Inflammatory macrophage treated with lipopolysaccharide for 1 hour (primary cell): ENCODE results near the gene AFAP1L2.
"Not testable (repeated sequence)": the region's sequence is repeated elsewhere in the genome, so short reads cannot be mapped to it uniquely, and the experiment has no call there.

Experiments used
- DNase-seq, 2 donors: peaks; one replicate each; pipeline ENCODE4 v3.0.0-alpha.2; 2020 to 2022

AFAP1L2 gene

DNA sequence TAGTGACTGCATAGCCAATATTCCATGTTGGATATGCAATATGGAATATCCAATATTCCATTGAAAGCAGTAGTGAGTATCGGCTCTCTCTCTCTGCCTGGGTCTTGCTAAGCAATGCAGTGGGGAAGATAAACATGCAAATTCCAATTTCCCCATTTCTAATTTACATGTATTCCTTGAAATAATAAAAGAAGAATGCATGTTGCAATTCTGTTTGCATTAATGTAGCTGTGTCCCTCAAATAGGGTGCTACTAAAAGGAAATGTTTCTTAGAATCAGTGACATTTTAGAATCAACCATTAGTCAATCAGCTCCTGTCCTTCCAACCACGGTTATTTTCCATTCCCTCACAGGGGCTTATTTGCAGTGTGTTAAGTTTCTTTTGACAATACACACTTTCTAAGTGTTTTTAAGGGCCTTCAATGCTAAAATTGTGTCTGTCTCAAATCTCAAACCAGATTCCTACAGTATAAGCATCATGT is 46.7 kb downstream of the AFAP1L2 start:
- DNase-seq: no peak

DNA sequence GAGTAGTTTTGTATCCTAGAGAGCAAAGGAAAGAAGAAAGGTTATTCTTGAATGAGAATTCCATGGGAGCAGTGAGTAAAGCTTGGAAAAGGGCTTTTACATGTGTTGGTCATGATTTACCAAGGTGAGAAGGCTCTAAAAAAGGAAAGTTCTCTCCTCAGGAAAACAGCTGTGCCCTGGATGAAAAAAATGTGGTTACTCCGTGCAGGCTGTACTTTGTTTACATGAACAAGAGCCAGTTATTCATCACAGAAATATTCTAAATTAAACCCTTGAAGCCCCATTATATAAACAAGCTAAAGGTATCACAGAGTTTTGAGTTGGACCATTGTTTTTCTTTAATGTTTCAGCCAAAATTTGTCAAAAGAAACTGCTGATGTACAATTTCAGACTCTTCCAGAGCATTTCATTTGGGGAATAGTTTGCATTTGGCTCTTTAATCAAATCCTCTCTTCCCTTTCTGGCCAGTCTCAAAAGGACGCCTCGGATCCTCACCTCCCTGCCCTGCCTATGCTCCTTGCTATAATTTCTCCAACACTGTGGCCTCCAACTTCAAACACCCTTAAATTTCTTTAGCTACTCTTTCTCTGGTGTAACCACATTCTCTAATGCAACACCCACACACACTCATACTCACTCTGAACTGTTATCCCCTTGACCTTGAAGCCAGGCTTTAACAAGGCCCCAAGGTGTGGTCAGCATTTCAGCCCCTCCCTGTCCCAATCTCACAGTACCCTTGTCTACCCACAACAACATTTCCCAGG is 47.4 kb downstream of the AFAP1L2 start:
- DNase-seq: no peak

DNA sequence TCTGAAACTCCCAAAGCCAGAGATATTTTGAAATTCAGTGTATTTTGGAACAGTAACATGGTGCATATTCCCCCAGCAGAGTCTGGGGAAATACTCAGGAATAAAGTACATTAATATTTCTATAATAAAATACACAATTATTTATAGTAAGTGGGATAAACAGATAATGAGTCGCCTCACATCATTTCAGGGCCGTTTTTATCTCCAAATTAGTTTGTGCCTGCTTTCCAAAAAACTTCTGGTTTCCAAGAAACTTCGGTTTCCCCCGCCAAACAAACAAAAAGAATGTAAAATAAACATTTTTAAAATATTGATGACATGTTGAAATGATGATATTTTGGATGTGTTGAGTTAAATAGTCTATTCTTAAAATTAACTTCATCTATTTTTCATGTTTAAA is 48.2 kb downstream of the AFAP1L2 start:
- no peak for DNase-seq

DNA sequence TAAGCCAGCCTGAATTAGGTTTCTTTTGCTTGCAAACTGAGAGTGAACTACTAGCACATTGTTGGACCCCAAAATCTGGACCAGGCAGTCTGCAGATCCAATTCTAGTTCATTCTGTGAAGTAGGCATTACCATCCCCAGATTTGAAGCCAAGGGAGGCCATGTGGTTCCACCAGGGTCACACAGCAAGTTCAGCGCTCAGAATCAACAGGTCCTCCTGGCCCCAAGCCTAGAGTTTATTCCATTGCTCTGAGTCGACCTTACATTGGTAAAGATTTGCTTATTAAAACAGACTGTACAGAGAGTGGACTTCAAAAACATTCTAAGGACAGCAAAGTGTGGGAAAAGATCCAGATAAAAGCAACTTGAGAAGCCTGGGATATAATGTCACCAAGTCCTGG is 50.9 kb downstream of the AFAP1L2 start:
- DNase-seq: no peak

DNA sequence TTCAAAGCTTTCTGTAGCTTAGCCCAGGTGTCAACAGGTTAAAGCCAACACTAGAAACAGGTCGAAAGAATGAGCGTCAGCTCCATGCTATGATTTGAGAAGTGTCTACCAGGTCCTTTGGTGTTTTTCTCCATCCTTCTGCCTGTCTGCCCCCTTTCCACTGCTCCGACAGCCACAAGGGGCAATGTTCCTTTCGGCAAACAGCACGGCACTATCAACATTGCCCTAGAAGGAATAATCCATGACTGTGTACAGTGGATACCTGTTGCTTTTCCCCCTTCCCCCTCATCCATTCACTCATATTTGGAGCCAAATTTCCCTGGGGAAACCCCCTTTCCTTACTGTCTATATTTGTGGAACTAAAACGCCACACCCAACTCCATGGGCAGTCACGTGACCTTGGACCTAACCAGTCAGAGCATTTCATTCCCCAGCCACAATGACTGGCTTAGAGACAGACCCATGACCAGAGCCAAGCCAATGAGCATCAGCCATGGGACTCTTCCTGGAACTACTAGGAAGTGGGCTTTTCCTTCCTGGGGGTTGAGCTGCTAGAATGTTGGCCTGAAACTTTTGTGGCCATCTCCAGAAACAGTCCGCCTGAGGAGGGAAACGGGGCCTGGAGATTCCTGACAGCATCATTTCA is 51.5 kb downstream of the AFAP1L2 start:
- peak; percentile 2 to 12 for DNase-seq

DNA sequence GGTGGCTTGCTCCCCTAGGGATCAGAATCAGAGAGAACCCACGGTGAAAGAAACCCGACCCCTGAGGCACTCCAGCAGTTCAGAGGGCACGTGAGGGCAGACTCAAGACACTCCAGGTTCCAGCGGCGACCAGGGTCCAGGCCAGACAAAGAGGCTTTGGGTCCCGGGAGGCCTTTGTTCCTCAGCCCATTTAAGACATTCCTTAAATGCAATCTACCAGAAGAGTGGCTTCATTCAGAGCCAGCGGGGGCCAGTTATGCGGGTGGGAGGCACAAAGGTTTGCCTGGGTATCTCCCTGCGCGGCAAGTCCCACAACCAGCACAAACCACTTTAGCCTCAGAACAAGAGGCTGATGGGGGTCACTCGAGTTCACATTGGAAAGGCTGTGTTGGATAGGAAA is 53.6 kb downstream of the AFAP1L2 start:
- no peak for DNase-seq

DNA sequence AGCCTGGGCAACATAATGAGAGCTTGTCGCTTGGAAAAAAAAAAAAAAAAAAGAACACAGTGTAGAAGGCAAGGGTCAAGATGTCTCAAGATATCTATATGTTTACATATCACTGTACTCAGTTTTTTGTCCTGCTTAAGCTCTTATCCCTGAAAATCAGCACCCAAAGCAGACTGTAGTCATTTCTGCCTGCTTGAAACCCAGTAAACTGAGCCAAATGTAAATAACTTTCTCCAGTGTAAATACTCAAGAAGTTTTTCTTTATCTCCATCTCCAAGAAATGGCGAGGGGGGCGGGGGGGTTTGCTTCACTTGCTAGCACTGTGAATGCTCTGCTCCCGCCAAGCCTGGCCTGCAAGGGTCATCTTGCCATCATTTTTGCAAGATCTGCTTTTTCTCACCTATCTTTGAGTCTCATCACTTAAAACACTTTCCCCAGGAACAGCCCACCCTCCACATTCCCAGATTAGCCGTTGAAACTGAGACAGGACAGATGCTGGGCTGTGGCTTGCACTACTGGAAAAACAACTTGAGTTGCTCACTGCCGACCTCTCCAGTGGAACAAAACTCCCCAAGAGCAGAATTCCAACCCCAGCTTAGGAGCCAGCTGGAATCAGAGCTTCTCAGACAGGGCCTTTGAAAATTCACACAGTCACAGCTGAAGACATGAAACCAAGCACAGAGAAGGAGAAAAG is 54.6 kb downstream of the AFAP1L2 start:
- DNase-seq: no peak

DNA sequence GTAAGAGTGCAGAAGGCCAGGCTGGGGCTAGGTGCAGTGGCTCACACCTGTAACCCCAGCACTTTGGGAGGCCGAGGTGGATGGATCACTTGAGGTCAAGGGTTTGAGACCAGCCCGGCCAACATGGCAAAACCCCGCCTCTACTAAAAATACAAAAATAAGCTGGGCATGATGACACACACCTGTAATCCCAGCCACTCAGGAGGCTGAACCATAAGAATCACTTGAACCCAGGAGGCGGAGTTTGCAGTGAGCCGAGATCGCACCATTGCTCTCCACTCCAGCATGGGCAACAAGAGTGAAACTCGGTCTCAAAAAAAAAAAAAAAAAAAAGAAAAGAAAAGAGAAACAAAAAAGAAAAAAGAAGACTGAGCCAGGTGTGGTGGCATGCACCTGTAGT is 55.2 kb downstream of the AFAP1L2 start:
- not testable (repeated sequence) for DNase-seq

DNA sequence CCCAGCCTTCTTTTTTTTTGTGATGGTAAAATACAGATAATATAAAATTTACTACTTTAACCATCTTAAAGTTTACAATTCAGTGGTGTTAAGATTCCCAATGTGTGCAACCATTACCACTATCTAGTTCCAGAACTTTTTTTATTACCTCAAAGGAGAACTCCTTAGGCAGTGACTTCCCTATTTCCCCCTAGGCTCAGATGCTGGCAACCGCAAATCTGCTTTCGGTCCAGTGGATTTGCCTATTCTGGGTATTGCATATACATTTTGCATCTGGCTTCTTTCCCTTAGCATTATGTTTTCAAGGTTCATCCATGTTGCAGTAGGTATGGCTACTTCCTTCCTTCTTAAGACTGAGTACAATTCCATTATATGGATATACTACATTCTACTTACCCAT is 56.5 kb downstream of the AFAP1L2 start:
- no peak for DNase-seq

DNA sequence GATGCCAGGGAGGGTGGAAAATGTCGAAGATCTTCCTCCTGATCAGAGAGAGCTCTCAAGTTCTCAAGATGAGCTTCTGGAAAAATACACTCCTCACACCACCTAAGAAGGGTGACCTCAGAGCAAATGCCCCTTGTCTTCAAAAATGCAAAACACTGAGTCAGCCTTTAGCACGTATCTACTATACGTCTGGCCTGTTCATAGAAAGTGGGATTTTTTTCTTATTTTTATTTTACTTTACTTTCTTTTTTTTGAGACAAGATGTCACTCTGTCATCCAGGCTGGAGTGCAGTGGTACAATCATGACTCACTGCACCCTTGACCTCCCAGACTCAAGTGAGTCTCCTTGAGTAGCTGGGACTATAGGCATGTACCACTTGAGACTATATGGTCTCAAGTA is 57.1 kb downstream of the AFAP1L2 start:
- DNase-seq: no peak

DNA sequence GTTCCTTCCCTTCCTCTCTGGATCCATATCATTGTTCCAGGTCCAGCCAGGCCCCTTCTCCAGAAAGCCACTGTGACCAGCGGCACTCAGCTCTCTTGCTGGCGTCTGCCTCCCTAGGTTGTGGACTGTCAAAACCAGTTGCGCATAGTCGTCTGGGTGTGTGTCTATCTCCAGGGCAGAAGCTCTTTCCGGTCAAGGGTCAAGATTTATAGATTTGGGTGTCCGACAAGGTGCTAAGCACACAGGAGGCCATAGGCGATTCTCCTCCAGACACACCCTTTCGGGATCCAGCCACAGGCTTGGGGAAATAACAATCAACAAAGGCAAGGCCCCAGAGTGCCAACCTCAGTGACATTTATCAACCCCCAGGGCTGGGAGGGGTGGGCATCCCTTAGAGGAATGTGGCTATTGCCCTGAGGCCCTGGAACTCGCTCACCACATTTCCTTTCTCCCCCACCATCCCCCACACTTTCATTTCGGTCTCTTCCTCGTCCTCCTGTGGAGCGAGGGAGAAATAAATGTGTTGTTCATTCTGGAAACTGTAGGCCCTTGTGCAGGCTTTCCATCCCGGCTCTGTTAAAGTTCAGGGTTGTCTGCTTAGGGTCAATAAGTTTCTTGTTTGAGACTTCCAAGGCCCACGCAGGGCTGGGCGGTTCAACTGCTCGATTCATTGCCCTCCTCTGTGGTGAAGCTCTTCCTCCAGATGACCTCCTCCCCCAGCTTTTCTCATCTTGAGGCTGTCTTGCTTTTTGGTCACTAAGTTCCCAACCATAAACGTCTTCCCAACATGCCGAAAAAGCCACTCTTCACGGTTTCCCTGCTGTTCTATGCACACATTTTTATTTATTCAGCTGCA is 57.9 kb downstream of the AFAP1L2 start:
- DNase-seq: no peak

DNA sequence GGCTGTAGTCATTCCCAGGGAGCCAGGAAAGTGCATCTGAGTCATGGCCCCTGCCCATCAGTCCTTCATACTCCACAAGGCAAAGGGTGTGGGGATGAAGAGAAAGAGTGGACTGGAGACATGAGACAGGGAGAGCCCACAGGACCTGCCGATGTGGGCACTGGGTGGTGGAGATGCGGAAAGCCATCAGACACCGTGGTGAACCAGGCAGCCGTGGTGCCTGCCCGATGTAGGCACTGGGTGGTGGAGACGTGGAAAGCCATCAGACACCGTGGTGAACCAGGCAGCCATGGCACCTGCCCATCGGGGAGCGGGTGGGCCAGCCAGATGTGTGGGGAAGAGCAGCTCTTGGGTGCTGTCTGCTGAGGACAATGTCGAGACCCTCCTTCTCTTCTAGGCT is 58.6 kb downstream of the AFAP1L2 start:
- no peak for DNase-seq

DNA sequence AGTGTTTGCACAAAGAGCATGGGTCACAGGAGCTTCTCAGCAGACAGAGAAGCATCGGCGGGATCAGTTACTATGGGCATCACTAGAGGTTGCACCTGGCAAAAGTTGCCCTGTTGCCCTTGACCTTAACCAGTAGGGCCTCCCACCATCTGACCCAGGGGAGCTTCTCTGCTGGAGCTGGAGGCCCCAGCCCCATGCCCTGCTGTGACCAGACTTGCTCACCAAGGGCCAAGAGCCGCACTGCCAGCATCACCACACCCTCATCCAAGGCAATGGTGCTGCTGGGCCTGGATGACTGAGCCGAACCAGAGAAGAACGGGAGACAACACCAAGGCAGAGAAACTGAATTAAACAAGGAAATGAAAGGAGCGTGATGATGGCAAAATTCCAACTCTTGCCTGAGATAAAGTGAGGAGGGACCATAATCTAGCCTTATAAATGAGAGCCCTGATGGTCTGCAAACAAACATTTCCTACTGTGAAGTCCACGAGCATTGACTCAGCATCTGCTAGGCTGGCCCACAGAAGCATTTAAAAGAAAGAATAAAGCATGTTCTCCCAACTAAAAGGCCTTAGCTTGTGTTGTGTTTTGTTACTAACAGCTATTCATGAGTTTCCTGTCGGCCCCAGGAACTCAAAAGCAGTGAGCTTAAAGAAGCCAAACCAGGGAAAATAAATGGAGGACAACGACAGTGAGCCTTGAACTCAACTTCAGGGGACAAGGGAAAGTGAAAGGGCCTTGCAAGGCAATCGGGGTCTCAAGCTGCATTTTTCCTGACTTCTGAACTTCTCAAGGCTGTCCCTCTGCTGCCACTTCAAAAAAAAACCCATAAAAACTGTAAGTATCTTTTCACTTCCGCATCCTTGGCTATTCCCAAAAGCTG is 60.4 kb downstream of the AFAP1L2 start:
- no peak for DNase-seq

DNA sequence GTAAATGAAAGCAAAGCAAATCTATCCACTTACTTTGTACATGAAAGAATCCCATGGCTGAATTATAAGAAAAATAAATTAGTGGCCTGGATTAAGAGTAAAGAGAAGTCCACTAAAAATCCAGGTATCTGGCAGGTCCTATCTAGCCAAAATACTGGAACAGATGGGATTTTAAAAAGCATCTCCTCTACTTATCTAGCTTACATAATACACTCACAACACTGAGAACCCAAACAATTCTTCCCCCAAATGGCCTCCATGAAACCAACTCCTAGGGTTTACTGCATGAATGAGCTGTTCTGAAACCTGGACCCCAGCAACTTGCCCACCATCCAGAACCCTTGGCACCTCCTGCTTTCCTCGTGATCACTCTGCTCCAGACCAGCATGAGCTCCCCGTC is 61.3 kb downstream of the AFAP1L2 start:
- DNase-seq: no peak

DNA sequence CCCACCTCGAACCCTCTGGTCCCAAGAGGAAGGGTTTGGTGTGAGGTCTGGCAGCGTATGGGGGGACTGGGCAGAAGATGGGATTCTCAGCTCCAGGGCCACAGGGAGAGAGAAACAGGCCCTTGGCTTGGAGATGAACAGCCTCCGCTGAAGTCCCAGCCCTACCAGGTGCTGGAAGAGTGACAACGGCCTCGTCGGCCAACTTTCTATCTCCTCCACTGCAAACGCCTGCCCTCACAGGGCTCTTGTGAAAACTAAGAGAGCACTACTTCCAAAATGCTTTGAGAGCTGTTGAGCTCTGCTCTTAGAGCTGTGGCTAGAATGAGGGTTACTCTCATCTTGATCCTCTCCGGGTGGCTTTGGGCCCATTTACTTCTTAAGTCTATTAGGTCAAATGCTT is 63.5 kb downstream of the AFAP1L2 start:
- no peak for DNase-seq

DNA sequence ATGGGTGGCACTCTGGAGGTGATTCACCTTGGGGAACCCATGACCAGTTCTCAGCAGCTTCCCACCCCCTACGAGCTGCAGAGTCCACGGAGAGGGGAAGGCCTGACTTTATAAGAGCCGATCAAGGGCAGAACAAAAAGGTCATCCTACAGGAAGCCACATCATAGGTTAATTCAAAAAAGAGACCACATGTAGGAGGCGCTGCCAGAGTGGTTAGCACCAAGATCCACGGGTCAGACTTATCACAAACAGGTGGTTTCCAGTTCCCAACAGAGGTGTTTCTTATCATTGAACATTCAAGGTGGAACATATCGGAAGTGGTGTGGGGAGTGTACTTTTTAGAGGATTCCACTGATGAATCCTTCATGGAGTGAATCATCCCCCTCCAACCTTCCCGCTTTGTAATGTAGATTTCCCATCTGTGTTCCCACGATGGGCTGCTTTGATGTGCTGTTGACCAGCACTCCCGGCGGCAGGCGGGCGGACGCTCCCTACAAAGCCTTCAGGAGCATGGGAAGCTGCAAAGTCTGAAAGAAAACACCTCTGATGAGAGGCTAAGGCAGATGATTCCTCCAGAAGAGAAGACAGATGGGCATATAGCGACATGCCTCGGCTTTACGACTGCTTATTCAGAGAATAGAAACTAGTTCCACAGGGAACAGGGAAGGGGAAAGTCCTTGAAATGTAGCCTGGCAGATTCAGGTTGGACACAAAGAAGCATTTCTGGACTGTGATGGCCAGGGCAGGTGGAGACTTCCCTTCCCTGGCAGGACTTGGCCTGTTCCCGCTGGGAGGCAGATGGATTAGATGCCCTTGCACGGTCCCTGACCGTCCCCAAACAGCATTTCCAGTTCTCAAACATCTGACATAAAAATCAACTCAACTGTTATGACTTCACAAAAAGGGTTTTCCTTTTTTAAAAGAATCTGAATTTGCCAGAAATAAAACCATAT is 66.5 kb downstream of the AFAP1L2 start:
- DNase-seq: no peak

DNA sequence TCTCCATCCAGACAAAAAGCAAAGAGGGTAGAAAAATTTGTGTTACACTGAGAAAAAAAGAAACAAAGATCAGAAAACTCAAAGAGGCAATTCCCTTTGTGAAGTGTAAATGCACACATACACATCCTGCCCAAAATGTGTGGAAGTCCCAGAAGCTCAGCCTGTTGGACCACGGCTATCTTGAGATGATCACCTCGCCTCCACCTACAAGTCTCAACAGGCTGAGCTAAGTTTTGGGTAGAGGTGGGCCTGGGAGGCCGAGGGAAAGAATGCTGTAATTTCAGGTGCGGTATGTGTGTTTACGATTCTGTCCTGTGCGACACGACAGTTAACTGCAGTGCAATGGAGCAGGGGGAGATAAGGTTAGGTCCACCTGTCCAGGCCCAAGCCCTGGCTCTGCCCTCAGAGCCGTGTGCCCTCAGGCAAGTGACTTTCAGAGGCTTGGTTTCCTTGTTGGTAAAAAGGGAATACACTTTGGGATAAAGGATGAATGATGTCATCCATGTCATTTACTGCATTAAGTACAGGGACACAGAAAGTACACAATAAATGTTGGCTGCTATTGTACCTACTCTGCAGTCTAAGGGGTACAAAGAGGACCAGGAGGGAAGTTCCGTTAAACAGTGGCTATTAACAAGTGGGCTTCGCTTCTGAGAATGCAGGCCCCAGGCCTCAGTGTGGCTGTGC is 67.3 kb downstream of the AFAP1L2 start:
- no peak for DNase-seq

DNA sequence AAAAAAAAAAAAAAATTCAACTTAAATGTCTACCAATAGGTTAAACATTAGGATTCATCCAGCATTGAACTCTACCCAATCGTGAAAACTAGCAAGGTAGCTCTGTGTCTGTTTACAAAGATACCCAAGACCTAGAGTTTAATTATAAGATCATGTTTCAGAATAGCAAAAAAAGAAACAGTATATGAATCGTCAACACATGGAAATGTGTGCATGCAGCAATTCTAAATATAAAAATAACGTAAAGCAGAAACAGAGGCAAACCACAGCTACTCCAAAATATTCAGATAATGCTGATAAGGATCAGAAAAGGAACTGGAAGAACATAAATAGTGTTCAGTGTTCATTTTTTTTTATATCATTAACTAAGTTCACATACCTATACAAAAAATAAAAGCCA is 68.7 kb downstream of the AFAP1L2 start:
- no peak for DNase-seq

DNA sequence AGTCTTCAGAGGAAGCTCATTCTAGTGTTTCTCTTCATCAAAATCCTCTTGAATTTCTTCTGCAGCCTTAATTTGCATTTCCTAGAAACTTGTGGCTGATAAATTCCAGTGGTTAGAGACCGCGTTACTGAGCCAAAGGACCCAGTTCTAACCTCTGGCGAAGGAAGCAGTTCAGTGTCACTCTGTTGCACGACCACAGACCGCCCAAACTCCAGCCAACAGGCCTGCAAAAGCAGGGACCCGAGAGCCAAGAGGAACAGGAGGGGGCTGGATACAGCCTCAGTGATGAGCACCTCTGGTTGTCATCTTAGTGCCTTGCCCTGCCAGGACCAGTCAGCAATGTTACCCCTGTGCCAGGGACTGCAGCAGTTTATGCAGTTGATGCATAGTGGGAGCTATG is 70.0 kb downstream of the AFAP1L2 start:
- no peak for DNase-seq

DNA sequence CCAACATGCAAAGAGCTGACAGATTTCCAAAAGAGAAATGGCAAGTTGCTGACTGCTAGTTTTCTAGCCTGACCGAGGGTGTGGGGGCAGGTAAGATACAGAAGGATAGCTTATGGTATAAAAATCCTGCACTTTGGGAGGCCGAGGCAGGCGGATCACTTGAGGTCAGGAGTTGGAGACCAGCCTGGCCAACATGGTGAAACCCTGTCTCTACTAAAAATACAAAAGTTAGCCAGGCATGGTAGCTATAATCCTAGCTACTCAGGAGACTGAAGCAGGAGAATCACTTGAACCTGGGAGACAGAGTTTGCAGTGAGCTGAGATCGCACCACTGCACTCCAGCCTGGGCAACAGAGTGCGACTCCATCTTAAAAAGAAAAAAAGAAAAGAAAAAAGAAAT is 70.9 kb downstream of the AFAP1L2 start:
- not testable (repeated sequence) for DNase-seq
